Measurements from ENCODE around the gene MAP2K7.

GRCh38 chr19:7879111-7879807 is 24.4 kb upstream of the MAP2K7 start:
- TF ChIP-seq POLR2AphosphoS5 (IDR thresholded peaks at IDR 0.05): no peak
- no peak for TF ChIP-seq CTCF (IDR thresholded peaks at IDR 0.05)
